ENCODE results near the gene PRM2.
"Not testable (repeated sequence)": the region's sequence is repeated elsewhere in the genome, so short reads cannot be mapped to it uniquely, and the experiment has no call there.

Gene PRM2

GRCh38 chr16:11306997-11307638, 30.8 kb upstream of the PRM2 start:
- no peak for DNase-seq

DNA sequence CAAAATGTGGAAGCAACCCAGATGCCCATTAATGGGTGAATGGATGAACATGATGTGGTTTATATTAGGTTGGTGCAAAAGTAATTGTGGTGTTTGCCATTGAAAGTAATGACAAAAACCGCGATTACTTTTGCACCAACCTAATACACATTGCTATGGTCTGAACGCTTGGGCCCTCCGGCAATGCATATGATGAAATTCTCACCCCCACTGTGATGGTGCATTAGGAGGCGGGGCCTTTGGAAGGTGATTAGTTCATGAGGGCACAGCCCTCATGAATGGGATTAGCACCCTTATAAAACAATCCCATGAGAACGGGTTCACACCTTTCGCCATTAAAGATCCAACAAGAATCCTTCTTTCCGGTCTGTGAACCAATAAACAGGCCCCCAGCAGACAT, 30.1 kb upstream of the PRM2 start:
- DNase-seq = no peak

DNA sequence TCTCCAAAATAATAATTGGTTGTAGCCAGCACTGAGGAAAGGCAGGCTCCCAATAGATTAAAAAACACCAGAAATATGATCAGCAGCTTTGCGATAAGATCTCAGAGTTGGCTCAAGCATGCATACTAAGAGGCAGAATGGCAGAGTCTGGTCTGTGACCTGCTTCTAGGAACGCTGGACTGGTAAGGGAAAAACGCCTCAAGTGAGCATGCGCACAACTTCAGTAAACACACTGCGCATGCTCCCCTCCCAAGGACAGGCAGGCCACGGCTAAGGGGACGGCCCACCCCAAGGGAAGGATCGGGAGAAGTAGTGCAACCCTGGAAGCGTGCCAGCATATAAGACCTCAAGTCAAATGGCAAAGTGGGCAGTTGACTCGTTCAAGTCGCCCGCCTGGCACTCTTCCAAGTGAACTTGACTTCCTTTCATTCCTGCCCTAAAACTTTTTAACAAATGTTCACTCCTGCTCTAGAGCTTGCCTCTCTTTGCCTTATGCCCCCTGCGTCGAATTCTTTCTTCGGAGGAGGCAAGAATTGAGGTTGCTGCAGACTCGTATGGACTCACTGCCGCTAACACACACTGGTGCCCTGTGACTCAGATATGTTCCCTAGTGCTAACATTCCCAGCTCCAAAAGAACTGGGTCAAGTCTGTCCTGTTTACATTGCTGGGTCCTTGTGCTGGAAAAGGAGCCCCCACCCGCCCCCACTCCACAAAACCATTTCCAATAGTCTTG, 27.3 kb upstream of the PRM2 start:
- DNase-seq = peak; percentile 85

- peak; percentile 90 for DNase-seq
Measured at GRCh38 chr16:11302977-11303376, 26.7 kb upstream of the PRM2 start.

GRCh38 chr16:11301645-11302501, 25.6 kb upstream of the PRM2 start:
- DNase-seq = no peak

DNA sequence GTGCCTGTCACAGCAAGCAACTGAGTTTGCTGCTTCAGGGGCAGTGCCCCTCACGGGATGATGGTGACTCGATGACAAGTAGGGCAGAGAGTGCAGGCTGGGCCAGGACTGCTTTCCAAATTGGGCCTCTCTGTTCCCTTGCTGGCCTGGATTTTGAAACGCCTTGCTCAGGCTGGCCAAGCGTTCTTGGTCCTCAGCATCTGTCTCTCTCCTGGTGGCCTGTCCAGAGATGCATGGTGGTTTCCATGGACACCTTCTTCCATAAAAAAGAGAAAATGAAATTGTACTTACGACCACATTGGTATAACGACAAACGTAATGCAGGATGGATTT, 24.2 kb upstream of the PRM2 start:
- DNase-seq = no peak

DNA sequence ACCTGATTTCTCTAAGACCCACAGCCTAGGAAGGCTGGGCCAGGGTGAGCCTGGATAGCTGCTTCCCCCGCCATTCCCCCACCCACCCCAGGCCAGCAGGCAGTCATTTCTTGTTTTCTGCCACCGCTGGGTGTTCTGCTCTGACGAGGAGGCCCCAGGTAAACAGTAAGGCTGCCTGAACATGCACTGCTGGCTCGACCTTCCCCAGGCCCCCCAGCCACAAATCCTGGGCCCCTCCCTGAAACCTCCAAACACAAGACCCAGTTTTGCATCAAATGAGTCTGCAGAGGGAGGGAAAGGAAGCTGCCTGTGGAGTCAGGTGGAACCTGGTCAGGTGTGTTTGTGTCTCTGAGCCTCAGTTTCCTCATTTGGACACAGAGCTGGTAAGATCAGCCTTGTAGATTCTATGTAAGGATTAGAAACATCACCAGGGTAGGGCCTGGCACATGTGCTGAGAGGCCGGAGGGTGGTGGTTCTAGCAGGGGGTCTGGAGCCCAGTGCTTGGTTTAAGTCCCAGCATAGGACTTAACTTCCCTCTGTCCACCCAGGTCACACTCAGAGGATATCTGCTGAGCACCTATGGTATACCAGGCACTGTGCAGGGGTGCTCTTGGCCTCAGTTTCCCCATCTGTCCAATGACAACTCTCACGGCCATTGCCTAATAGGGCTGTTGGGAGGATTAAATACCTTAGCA, 23.7 kb upstream of the PRM2 start:
- no peak for DNase-seq

DNA sequence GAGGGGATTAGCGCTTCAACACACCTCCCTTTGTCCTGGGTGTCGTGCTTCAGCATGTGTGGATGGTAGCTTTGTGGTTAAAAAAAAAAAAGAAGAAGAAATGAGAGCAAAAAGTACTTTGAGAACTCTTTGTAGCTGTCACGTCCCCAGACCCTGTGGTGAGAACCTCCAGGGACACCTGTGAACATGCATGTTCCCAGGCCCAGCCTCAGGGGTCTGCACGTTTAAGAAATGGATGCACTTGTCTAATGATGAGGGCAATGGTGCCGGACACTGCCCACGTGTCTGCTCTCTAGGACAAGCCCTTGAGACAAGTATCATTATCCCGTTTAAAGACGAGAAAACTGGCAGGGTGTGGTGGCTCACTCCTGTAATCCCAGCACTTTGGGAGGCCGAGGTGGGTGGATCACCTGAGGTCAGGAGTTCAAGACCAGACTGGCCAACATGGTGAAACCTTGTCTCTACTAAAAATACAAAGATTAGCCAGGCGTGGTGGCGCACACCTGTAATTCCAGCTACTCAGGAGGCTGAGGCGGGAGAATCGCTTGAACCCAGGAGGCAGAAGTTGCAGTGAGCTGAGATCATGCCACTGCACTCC, 22.8 kb upstream of the PRM2 start:
- DNase-seq = not testable (repeated sequence)

DNA sequence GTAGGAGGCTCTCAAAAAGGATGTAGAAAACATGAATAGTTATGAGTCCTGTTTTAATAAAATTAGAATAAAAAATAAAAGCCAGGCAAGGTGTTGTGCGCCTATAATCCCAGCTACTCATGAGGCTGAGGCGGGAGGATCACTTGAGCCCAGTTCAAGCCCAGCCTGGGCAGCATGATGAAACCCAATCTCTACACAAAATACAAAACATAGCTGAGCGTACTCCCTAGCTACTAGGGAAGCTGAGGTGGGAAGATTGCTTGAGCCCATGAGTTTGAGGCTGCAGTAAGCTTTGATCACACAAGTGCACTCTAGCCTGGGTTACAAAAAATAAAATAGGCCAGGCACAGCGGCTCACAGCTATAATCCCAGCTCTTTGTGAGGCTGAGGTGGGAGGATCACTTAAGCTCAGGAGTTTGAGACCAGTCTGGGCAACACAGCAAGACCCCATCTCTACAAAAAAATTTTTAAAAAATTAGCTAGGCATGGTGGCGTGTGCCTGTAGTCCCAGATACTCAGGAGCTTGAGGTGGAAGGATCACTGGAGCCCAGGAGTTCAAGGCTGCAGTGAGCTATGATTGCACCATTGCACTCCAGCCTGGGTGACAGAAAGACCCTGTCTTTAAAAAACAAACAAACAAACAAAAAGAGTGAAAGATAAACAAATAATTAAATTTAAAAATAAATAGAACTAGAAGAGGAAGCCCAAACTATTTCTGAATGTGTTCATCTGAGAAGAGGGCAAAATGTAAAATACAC, 22.0 kb upstream of the PRM2 start:
- DNase-seq = no peak

- peak; percentile 72 for DNase-seq
Measured at GRCh38 chr16:11297492-11298142, 21.3 kb upstream of the PRM2 start.

DNA sequence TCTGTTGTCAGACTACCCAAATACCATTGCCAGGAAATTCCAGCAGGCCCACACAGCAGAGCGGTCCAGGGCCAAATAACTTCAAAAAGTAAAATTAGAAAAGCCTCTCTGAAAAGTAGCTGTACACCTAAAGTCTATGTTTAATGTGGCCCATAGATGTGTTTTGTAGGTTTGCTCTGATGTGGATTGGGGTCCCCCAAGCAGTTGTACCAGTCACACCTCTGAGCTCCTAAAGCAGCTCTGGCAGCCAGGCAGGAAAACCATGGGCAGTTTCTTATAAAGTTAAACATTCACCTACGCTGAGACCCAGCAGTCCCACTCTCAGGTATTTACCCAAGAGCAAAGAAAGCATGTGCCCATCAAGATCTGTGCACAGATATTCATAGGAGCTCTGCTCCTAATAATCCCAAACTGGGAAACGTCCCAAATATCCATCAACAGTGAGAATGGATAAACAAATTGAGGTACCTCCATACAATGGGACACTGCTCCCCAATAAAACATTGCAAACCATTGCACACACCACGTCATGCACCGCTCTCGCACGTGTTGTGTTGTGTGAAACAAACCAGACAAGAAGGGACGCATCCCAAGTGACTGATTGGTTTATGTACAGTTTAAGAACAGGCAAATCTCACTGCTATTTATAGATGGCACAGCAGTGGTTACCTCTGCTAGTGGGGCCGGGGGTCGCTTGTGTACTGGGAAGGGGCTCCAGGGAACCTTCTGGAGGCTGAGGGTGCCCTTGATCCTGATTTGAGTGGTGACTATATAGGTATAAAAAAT, 20.6 kb upstream of the PRM2 start:
- DNase-seq = no peak

- no peak for DNase-seq
Measured at GRCh38 chr16:11296351-11296705, 20.0 kb upstream of the PRM2 start.

DNA sequence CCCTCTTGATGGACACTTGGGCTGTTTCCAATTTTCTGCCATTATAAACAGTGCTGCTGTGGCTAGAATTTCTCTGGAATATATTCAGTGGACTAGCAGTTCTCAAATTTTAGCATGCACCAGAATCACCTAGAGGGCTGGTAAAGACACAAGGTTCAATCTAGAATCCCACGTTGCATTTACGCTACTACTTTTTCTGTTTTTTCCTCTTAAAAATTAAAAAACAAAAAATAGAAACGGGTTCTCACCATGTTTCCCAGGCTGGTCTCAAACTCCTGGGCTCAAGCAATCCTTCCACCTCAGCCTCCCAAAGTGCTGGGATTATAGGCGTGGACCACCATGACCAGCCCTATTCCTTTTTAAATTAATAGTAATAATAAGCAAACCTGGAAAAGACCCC, 19.4 kb upstream of the PRM2 start:
- no peak for DNase-seq

DNA sequence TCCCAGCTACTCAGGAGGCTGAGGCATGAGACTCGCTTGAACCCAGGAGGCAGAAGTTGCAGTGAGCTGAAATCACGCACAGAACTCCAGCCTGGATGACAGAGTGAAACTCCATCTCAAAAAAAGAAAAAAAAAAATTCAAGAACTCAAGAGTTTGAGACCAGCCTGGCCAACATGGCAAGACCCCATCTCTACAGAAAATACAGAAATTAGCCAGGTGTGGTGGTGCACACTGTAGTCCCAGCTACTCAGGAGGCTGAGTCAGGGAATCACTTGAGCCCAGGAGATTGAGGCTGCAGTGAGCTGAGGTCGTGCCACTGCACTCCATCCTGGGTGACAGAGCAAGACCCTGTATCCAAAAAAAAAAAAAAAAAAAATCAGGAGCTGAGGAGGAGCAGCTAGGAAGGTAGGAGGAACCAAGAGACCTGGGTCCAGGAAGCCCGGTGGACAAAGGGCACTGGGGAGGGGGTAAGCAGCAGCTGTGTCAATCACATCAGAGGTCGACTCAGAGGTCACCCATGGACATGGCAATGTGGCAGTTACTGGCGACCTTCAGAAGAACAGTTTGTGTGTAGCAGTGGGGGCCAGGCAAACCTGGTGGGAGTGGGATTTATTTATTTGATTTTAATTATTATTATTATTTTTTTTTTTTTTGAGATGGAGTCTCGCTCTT, 15.9 kb upstream of the PRM2 start:
- no peak for DNase-seq

- DNase-seq = no peak
Measured at GRCh38 chr16:11291091-11291703, 14.9 kb upstream of the PRM2 start.

GRCh38 chr16:11290102-11290893, 14.0 kb upstream of the PRM2 start:
- DNase-seq = no peak

- DNase-seq = not testable (repeated sequence)
Measured at GRCh38 chr16:11289696-11290095, 13.4 kb upstream of the PRM2 start.

GRCh38 chr16:11289202-11289601, 12.9 kb upstream of the PRM2 start:
- no peak for DNase-seq

- no peak for DNase-seq
Measured at GRCh38 chr16:11285842-11286241, 9.6 kb upstream of the PRM2 start.

All from NCI-H1105 treated with DMSO at 0.1 percent for 48 hours (cell line).